Glomerular visceral epithelial cell (primary cell): ENCODE measurements around the gene BMS1.
"Not testable (repeated sequence)": the region's sequence is repeated elsewhere in the genome, so short reads cannot be mapped to it uniquely, and the experiment has no call there.

Experiments used
- DNase-seq: peaks from one replicate; pipeline ENCODE4 v3.0.0-alpha.2; 2016; ENCODE audit errors: extremely low spot score

Gene BMS1, protein sequence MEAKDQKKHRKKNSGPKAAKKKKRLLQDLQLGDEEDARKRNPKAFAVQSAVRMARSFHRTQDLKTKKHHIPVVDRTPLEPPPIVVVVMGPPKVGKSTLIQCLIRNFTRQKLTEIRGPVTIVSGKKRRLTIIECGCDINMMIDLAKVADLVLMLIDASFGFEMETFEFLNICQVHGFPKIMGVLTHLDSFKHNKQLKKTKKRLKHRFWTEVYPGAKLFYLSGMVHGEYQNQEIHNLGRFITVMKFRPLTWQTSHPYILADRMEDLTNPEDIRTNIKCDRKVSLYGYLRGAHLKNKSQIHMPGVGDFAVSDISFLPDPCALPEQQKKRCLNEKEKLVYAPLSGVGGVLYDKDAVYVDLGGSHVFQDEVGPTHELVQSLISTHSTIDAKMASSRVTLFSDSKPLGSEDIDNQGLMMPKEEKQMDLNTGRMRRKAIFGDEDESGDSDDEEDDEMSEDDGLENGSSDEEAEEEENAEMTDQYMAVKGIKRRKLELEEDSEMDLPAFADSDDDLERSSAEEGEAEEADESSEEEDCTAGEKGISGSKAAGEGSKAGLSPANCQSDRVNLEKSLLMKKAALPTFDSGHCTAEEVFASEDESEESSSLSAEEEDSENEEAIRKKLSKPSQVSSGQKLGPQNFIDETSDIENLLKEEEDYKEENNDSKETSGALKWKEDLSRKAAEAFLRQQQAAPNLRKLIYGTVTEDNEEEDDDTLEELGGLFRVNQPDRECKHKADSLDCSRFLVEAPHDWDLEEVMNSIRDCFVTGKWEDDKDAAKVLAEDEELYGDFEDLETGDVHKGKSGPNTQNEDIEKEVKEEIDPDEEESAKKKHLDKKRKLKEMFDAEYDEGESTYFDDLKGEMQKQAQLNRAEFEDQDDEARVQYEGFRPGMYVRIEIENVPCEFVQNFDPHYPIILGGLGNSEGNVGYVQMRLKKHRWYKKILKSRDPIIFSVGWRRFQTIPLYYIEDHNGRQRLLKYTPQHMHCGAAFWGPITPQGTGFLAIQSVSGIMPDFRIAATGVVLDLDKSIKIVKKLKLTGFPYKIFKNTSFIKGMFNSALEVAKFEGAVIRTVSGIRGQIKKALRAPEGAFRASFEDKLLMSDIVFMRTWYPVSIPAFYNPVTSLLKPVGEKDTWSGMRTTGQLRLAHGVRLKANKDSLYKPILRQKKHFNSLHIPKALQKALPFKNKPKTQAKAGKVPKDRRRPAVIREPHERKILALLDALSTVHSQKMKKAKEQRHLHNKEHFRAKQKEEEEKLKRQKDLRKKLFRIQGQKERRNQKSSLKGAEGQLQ

DNA sequence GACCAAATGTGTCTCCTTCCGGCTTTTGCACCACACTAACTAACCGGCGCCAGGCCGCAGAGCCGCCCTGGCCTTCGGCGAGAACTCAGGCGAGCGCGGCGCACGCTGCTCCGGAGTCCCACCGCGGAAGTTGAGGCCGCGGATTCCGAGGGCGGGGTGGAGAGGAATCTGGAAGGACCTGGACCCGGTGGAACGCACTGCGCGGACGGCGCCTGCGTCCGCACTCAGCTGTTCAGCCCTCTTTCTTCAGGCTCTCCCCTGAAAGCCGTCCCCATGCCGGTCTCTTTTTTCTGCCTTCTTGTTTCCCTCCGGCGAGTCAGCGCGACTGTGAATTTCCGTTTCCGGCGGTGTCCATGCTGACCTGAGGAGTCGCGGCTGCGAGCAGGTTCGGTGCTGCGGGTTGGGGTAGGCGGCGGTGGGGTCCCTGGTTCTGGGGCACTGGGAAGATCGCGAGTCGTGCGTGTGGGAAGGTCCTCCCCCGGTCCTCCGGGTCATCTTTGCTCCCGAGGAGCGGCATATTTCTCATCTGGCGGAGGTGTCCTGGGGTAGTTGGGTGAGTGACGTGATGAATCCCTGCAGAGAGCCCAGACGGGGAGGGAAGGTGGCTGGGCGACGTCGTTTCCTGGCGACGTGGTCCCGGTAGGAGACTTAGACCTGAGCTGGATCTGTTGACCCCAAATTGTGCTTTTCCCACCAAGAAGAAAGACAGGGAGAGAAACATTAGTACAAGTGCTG, at the start of gene BMS1:
Gene BMS1, plus strand, starts transcription at position 350 of the 735 bp plus-strand sequence. CDS start 1,600 bp downstream, outside the sequence.
- peak; percentile 93 for DNase-seq

DNA sequence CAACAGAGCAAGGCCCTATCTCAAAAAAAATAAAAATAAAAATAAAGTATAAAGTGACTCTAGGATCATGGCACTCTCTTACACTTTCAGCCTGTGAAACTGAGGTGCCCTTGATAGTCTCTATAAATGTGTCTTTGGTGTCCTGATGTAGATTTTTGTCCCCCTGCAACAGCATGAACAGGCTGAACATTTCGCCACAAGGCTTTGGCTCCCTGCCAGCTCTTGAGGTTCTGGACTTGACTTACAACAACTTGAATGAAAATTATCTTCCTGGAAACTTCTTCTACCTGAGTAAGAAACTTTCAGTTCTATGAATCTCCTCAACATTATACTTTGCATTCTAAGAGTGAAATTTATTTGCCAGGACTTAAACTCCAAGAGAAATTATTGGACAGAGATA, 48.1 kb upstream of the BMS1 start:
- DNase-seq, result no peak

DNA sequence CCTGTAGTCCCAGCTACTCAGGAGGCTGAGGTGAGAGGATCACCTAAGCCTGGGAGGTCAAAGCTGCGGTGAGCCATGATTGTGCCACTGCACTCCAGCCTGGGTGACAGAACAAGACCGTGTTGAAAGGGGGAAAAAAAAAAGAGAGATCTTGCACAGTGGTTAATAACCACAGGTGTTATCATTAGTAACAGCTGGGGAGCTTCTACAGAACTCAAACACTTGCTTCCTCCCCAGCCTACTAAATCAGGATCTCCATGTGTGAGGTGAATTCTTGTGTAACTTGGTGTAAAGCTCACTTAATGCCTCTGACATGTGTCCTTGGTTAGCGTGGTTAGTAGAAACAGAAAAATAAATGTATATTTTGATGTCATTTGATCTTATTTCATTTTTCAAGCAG, 43.9 kb upstream of the BMS1 start:
- no peak for DNase-seq

DNA sequence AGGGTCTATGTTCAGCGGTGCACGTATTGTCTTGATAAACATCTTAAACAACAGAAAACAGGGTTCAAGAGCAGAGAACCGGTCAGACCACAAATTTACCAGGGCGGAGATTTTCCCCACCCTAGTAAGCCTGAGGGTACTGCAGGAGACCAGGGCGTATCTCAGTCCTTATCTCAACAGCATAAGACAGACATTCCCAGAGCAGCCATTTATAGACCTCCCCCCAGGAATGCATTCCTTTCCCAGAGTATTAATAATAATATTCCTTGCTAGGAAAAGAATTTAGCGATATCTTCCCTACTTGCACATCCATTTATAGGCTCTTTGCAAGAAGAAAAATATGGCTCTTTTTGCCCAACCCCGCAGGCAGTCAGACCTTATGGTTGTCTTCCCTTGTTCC, 41.1 kb upstream of the BMS1 start:
- not testable (repeated sequence) for DNase-seq

DNA sequence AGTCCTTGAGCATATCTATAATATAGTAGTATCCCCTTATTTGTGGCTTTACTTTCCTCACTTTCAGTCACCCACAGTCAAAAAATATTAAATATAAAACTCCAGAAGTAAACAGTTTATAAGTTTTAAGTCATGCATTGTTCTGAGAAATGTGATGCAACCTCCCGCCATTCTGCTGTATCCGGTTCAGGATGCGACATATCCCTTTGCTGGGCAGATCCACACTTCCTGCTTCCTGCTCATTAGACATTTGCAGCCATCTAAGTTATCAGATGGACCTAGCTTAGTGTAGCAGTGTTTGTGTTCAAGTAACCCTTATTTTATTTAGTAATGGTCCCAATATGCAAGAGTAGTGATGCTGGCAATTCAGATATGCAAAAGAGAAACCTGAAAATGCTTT, 38.9 kb upstream of the BMS1 start:
- DNase-seq, result no peak

DNA sequence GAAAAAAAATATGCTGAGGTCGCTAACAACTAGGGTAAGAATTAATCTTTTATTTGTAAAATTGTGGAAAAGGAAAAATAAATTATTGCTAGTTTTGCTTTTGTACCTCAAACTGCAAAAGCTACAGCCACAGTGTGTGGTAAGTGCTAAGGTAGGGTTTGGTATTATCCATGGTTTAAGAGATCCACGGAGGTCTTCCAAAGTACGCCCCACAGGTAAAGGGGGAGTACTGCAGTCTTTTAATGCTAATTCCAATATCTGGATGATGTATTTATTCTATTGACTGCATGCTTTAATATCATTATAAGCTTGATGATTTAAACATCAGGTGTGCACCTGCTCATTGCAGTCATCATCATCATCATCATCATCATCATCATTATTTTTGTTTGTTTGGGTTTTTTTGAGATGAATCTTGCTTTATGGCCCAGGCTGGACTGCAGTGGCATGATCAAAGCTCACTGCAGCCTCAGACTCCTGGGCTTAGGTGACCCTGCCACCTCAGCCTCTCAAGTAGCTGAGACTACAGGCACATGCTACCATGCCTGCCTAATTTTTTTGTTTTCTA, 38.4 kb upstream of the BMS1 start:
- no peak for DNase-seq

DNA sequence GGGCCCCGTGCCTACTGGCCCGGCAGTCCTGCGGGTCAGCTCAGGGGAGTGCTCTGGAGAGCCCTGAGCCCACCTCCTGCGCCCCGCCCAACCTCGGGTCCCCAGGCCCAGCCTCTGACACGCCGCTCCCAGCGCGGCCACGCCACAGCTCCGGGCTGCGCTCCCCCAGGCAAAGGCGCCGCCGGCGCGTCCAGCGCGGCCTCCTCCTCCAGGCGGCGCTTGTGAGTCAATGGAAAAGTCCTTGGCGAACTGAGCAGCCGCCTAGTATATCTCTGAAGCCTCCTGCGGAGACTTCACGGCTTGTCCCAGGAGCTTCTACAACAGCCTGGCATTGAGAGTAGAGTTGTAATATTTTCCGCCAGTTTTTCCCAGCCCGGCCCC, 29.5 kb upstream of the BMS1 start:
- DNase-seq, result peak; percentile 63

DNA sequence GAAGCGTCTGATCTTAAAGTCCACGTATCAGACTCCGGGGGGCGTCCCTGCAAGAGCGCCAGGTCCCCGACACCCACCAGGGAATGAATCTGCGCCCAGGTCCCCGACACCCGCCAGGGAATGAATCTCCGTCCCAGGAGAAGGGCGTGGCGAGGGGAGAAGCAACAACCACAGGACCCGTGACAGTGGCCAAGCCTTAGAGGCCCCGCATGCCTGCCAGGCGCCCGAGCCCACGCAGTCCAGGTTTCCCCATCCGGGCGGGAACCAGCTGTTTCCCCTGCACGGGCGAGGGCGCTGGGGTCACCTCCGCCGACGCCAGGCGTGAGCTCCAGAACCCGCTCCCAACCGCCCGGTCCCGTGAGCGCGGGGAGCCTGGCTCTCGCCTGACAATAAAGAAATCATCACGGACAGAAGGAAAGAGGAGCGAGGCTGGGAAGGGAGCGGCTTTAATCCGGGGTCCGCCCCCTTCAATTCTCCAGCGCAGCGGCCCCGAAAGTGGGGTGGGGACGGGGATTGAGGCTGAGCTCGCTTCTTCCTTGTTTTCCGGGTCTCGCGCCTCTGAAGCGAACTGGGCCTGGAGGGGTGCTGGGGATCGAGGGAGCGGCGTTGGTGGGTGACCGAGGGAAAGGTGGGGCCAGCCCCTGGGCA, 29.0 kb upstream of the BMS1 start:
- no peak for DNase-seq

DNA sequence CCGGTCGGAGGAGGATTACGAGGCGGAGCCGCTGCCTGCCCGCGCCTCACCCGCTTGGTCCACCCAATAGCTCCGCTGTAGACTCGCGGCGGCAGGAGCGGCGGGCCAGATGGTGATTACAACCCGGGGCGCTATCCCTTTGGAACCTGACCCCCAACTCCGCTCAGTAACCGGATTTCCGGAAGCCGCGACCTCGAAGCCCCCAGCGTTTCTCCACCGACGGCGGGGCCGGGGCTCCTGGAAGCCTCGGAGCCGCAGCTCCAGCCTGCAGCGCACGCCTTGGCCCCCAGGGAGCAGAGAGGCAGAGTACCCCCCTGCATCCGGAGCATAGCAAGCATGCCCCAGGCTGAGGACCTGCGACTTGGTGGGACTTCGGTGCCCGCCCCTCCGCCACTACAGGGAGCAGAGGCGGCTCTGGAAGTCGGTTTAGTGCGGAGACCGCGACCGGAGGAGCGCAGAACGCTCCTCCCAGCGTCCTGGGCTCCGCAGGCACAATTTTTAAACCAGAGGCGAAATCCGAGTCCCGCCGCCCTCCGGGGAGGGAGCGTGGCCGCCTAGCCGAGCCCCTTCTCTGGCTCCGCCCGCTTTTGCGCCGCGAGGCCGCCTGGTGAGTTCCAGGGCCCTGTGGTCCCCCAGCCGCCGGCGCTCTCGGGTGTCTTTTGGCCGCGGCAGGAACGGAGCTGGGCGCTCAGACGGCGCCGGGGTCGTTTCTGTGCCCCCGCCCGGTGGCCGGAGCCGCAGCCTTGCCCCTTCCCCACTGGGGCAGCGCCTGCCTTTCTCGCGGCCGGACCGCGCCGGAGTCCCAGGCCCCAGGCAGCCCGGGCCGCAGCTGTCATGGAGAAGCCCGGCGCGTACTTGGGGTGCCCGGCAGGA, 28.2 kb upstream of the BMS1 start:
- DNase-seq, result peak; percentile 7

DNA sequence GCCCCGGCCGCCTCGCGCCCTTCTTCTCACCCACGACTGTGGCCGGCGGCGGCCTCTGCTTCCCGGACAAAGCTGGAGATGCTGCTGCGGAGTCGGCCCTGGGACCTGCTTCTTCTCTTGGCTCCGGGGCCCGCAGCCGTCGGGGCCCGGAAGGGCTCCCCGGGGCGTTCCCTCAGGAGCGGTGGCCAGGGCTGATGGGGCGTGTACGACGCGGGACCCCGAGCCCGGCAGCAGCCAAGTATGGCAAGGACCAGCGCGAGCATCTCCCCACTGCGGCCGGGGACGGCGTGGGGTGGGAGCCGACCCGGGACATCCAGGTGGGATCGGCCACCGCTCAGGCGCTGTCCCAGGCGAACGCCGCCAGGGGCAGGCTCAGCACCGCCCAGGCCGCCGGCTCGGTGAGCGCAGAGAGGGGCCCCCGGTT, 27.6 kb upstream of the BMS1 start:
- no peak for DNase-seq

DNA sequence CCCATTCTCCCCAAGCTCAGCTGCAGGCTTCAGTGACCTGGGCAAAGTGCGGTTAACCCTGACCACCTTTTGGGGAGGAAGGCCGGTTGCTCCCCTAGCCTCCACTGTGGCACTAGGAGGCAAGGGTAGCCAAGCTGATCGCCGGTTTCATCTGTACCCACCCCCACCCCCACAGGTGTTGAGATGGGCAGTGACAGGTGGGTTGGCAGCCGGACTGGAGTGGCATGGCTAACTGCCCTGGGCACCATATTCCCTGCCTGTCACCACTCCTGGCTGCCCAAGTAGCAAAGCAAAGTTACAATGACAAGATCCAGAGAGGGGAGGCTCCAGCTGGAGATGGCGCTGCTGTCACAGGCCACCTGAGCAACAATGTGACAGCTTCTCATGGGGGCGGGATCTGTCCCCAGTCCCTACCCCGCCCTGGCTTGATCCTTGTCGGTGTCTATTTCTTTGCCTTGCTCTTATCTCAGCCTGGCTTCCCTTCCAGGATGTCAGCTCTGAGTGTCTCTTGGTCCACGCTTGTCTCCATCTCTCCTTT, 27.0 kb upstream of the BMS1 start:
- no peak for DNase-seq

DNA sequence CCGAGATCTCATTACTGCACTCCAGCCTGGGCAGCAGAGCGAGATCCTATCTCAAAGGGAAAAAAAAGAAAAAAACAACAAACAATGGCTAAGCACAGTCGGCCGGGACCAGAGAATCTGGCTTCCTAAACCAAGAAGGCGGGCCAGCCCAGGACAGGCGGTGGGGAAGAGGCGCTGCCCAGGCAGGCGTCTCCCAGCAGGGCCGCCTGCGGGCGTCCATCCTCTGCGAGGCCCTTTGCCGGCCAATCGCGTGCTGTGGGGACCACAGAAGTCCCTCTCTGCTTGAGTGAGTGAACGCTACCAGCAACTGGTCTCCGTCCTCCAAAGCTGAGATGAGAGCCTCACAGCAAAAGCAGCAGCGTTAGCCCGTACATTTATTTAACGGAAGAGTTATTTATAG, 14.7 kb upstream of the BMS1 start:
- no peak for DNase-seq

DNA sequence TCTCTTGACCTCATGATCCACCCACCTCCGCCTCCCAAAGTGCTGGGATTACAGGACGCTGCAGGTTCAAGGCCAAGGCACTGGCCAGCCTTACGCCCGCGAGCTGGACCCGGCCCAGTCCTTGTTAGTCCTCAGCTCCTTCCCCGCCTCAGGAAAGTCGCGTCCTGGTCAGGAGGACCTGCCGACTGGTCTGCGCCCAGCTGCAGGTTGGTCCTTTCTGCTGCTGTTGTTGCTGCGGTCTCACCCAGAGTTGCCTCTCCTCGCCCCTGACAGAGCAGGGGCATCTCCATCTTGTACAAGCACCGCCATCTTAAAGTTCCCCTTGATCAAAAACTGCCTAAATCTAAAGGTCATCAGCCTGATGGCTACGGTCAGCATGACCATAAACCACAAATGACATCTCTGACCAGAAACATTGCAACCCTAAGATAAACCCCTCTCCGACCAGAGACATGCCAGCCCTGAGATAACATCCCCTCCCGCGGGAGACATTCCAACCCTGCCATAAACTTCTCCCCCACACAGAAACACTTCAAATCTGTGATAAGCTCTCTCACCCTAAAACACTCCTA, 13.9 kb upstream of the BMS1 start:
- no peak for DNase-seq

DNA sequence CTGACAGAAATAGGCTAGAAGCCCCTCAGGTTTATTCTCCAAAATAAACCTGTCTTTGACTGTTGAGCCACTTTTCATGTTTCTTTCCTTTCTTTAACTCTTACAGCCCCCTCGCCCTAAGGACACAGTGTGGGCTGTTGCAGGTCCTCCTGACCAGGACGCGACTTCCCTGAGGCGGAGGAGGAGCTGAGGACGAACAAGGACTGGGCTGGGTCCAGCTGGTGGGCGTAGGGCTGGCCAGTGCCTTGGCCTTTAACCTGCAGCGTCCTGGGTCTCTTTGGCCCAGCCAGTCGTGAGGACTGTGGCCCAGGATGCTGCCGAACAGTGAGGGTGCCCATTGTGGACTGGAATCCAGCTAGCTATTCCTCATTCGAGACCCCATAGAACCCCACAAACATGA, 13.4 kb upstream of the BMS1 start:
- no peak for DNase-seq

DNA sequence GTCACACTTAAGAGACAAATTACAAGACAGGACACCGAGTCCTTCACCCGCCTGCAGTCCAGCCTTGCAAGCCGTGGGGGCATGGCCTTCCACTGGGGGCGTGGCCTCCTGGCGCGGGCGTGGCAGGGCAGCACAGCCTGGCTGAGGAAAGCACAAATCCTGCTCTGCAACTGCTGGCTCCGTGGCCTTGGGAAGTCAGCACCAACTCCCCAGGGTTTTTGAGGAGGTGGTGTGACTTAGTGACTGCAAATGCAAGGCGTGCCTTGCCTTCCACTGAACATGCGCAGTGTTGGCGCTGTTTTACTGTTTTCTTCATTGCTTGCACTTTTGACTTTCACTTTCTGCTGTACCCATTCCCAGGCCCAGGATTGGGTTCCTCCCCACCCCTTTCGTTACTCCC, 12.9 kb upstream of the BMS1 start:
- DNase-seq, result no peak

DNA sequence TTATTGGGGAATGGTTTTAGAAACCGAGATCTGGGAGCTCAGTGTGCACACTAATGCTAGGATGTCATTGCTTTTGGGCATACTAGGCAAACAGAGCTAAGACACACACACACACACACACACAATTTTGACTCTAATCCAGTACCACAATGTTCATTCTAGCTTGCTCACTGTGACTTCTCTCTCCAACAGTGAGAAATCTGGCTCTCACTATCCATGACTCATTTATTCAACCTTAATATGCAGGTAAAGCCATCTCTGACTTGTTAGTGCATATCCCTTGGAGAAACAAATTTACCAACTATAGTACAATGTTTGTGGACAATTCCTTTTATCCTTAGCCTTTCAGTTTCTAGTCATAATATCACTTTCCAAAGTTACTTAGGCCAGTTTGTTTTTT, 5.9 kb upstream of the BMS1 start:
- no peak for DNase-seq

DNA sequence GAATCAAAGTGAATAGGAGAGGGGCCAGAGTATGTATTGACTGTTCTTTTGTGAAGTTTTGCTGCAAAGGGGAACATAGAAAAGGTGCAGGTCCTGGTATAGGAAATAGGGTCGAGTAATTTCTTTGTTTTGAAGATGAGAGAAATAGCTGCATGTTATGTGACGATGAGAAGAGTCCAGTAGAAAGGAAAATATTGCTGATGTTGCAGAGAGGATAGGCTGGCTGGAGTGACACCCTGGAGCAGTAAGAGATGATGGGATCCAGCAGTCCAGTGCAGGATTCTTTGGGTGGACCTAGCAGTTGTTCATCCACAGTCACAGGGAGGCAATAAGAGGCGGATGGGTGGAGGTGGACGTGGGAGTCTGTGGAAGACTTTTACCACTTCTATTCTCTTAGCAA, 2.1 kb upstream of the BMS1 start:
- DNase-seq, result no peak

DNA sequence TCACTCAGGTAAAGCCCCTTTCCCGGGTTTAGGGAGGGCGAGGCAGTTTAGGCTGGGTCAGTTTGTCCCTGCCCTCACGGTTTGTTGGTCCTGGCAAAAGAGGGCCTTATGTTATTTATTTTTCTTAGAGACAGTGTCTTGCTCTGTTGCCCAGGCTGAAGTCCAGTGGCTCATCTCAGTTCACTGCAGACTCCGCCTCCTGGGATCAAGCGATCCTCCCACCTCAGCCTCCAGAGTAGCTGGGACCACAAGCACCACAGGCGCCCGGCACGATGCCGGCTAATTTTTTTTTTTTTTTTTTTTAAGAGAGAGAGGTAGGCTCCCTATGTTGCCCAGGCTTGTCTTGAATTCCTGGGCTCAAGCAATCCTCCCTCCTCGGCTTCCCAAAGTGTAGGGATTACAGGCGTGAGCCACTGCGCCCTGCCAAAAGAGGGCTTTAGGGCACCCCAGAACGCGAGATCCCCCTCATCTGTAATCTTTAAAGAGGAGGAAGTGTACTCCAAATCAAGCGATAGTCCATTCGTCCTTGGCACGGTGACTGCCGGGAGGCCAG, 626 bp upstream of the BMS1 start:
- peak; percentile 26 for DNase-seq

DNA sequence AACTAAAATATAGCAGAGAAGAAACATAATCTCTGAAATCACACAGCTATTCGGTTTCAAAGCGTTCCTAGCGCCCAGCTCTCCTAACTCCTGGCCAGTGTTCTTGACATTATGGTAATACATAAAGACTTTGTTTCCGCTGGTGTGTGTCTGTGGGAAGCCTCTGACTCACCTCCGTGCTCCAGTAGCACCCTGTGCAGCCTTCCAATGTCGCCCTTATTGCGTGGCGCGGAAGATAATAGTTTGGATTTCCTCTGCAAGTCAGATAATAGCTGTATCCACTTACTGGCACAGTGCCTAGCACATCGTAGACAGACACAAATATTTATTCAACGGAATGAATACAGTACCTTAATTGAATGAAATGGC, 570 bp downstream of the BMS1 start:
- DNase-seq, result peak; percentile 58
